Measurements from ENCODE around the gene MYCBP2.

The MYCBP2 gene

GRCh38 chr13:77326905-77327604, at the start of gene MYCBP2:
TSS of gene MYCBP2 (minus strand) at chr13:77327094. CDS start at chr13:77326775, 319 bp downstream.
- peak; percentile 97 for DNase-seq
- no peaks in the 10 kb centered on the region for H3K9me3 Mint-ChIP-seq
- H3K4me3 Mint-ChIP-seq = peak within 1 kb of the TSS; percentile 93
- no peak for TF ChIP-seq CTCF (IDR thresholded peaks at IDR 0.05)
- H3K36me3 Mint-ChIP-seq (ENCODE audit: low read depth) = no peaks in the 10 kb centered on the region
- H3K27me3 Mint-ChIP-seq (ENCODE audit: low read depth, poor library complexity) = peaks cover 8% of the 10 kb centered on the region
- H3K4me1 Mint-ChIP-seq = peaks cover 76% of the 10 kb centered on the region
- peak within 1 kb of the TSS; percentile 60 for H3K27ac Mint-ChIP-seq

GRCh38 chr13:77375560-77376108, 48.7 kb upstream of the MYCBP2 start:
- no peak for DNase-seq
- Mint-ChIP-seq H3K4me3 (no peak overlapping the region), H3K4me1 (no peaks in the 10 kb centered on the region), H3K36me3 (ENCODE audit: low read depth) (no peaks in the 10 kb centered on the region), H3K9me3 (no peaks in the 10 kb centered on the region), H3K27ac (no peak overlapping the region), H3K27me3 (ENCODE audit: low read depth, poor library complexity) (peaks cover 7% of the 10 kb centered on the region)
- no peak for TF ChIP-seq CTCF (IDR thresholded peaks at IDR 0.05)

GRCh38 chr13:77374786-77375185, 47.9 kb upstream of the MYCBP2 start:
- Mint-ChIP-seq H3K27me3 (ENCODE audit: low read depth, poor library complexity) (peaks cover 7% of the 10 kb centered on the region), H3K36me3 (ENCODE audit: low read depth) (no peaks in the 10 kb centered on the region), H3K27ac (no peak overlapping the region), H3K4me3 (no peak overlapping the region), H3K4me1 (no peaks in the 10 kb centered on the region), H3K9me3 (no peaks in the 10 kb centered on the region)
- TF ChIP-seq CTCF (IDR thresholded peaks at IDR 0.05) = no peak
- no peak for DNase-seq

GRCh38 chr13:77374339-77374738, 47.4 kb upstream of the MYCBP2 start:
- DNase-seq = no peak
- Mint-ChIP-seq H3K9me3 (no peaks in the 10 kb centered on the region), H3K27me3 (ENCODE audit: low read depth, poor library complexity) (peaks cover 7% of the 10 kb centered on the region), H3K4me3 (no peak overlapping the region), H3K4me1 (no peaks in the 10 kb centered on the region), H3K27ac (no peak overlapping the region), H3K36me3 (ENCODE audit: low read depth) (no peaks in the 10 kb centered on the region)
- TF ChIP-seq CTCF (IDR thresholded peaks at IDR 0.05) = no peak

- Mint-ChIP-seq H3K4me3 (no peak overlapping the region), H3K27me3 (ENCODE audit: low read depth, poor library complexity) (peaks cover 7% of the 10 kb centered on the region), H3K9me3 (no peaks in the 10 kb centered on the region), H3K4me1 (no peaks in the 10 kb centered on the region), H3K36me3 (ENCODE audit: low read depth) (no peaks in the 10 kb centered on the region), H3K27ac (no peak overlapping the region)
- no peak for DNase-seq
- no peak for TF ChIP-seq CTCF (IDR thresholded peaks at IDR 0.05)
Observed at GRCh38 chr13:77373502-77373901, 46.6 kb upstream of the MYCBP2 start.

- peaks cover under 1% of the 10 kb centered on the region for H3K27me3 Mint-ChIP-seq (ENCODE audit: low read depth, poor library complexity)
- no peak overlapping the region for H3K4me3 Mint-ChIP-seq
- H3K9me3 Mint-ChIP-seq = no peaks in the 10 kb centered on the region
- no peak for TF ChIP-seq CTCF (IDR thresholded peaks at IDR 0.05)
- H3K4me1 Mint-ChIP-seq = no peaks in the 10 kb centered on the region
- H3K36me3 Mint-ChIP-seq (ENCODE audit: low read depth) = no peaks in the 10 kb centered on the region
- no peak for DNase-seq
- H3K27ac Mint-ChIP-seq = no peak overlapping the region
Observed at GRCh38 chr13:77372275-77372674, 45.4 kb upstream of the MYCBP2 start.
